ENCODE data around the gene NUDT16L1. TPM values are rescaled to one million over a fixed set of nuclear protein-coding genes. Genes with fewer than 3 reads are reported as not detected.

The NUDT16L1 gene
- total and polyA plus RNA-seq, 2 of the 4 experiments (the other 2 are of a cell fraction): 22.9 to 44.3 TPM

GRCh38 chr16:4723071-4723767 is 29.9 kb downstream of the NUDT16L1 start:
- H3K56ac ChIP-seq (ENCODE audit: extremely low read depth, insufficient read depth, low read length): no peak overlapping the region
- no peak overlapping the region for H4K91ac ChIP-seq (ENCODE audit: insufficient read depth, low read depth, low read length)
- H4K5ac ChIP-seq (ENCODE audit: low read depth, low read length): no peak overlapping the region
- ChIA-PET CTCF (no interaction called here), POLR2A (ENCODE audit: unreplicated experiment) (no interaction called here)
- H3K27me3 ChIP-seq (ENCODE audit: control insufficient read depth, insufficient read depth, low read length): no peaks in the 10 kb centered on the region
- H3K79me1 ChIP-seq (ENCODE audit: low read depth in 1 of 2, low read length in 2 of 2): peaks cover 0 to 32% of the 10 kb centered on the region in 2 experiments; a peak in 2 of 4 replicates
- no peak overlapping the region for H3K9ac ChIP-seq (ENCODE audit: low read depth, low read length)
- peaks cover 41% of the 10 kb centered on the region for H3K36me3 ChIP-seq (ENCODE audit: control insufficient read depth, insufficient read depth, low read length)
- no peak overlapping the region for H3K18ac ChIP-seq (ENCODE audit: low read depth, low read length)
- no peak overlapping the region for H3K14ac ChIP-seq (replicated peaks; ENCODE audit: low read depth, low read length)
- intact Hi-C loops (cut with micrococcal nuclease) (no loop called here), dilution Hi-C loops (cut with HindIII; ENCODE audit: low sequenced_read_pairs, unreplicated experiment) (no loop called here), in situ Hi-C loops (cut with MboI; ENCODE audit: low sequenced_read_pairs) (no loop called here)
- no peak overlapping the region for H2BK120ac ChIP-seq (ENCODE audit: low read depth, low read length)
- H3K9me3 ChIP-seq (ENCODE audit: control insufficient read depth, insufficient read depth, low read length): no peaks in the 10 kb centered on the region
- no peak for ATAC-seq (ENCODE audit: low read depth)
- no peak for TF ChIP-seq SMC3 (IDR thresholded peaks at IDR 0.05; ENCODE audit: low read depth, low read length)
- TF ChIP-seq MXI1 (IDR thresholded peaks at IDR 0.05; ENCODE audit: borderline replicate concordance, low read depth, low read length): no peak
- TF ChIP-seq RCOR1 (IDR thresholded peaks at IDR 0.05; ENCODE audit: insufficient replicate concordance, low read length): no peak
- no peak for TF ChIP-seq CTCF (conservative IDR thresholded peaks at IDR 0.05; ENCODE audit: low read depth, low read length)
- no peak for TF ChIP-seq POLR2A (IDR thresholded peaks at IDR 0.05; ENCODE audit: low read depth, low read length)
- TF ChIP-seq NFE2L2 (IDR thresholded peaks at IDR 0.05; ENCODE audit: low read depth, low read length): no peak
- no peak for TF ChIP-seq BHLHE40 (IDR thresholded peaks at IDR 0.05; ENCODE audit: low read depth, low read length)
- no peak for TF ChIP-seq MAZ (IDR thresholded peaks at IDR 0.05; ENCODE audit: borderline replicate concordance, low read depth, low read length)
- no peak for TF ChIP-seq CHD1 (IDR thresholded peaks at IDR 0.05; ENCODE audit: low read depth, low read length)
- no peak for TF ChIP-seq CEBPB (IDR thresholded peaks at IDR 0.05; ENCODE audit: low read depth, low read length)
- no peak for TF ChIP-seq RAD21 (IDR thresholded peaks at IDR 0.05; ENCODE audit: low read length)
- no peak for TF ChIP-seq FOS (IDR thresholded peaks at IDR 0.05; ENCODE audit: low read depth, low read length)
- no peak for TF ChIP-seq MAFK (IDR thresholded peaks at IDR 0.05; ENCODE audit: low read depth, low read length)
- no peak for TF ChIP-seq ELK1 (IDR thresholded peaks at IDR 0.05; ENCODE audit: borderline replicate concordance, low read depth, low read length)
- TF ChIP-seq USF2 (IDR thresholded peaks at IDR 0.05; ENCODE audit: low read depth, low read length): no peak
- no peak for TF ChIP-seq RFX5 (IDR thresholded peaks at IDR 0.05; ENCODE audit: low read depth, low read length)
- no peak overlapping the region for H2BK20ac ChIP-seq (ENCODE audit: low read depth, low read length)
- no TSS peak for BruUV-seq (replicated peaks)
- WGBS, 2 experiments (ENCODE audit: extremely low coverage in 2 of 2, insufficient read length in 1 of 2): 100% methylated on average over 4 of the region's 14 CpGs; no CpG with 5 or more reads in 1 of the 2 experiments
- no peak overlapping the region for H2AK9ac ChIP-seq (replicated peaks; ENCODE audit: low read depth, low read length, poor library complexity)
- no peaks in the 10 kb centered on the region for H3K9me1 ChIP-seq (ENCODE audit: insufficient read depth, low read length)
- no peak overlapping the region for H2BK15ac ChIP-seq (ENCODE audit: low read depth, low read length)
- H2AFZ ChIP-seq (replicated peaks; ENCODE audit: low read length, poor library complexity): no peak overlapping the region
- no peak overlapping the region for H3K23ac ChIP-seq (ENCODE audit: low read depth, low read length)
- no peak overlapping the region for H2BK5ac ChIP-seq (ENCODE audit: low read depth, low read length, poor library complexity, severe bottlenecking)
- no peak for DNase-seq
- H3K4ac ChIP-seq (ENCODE audit: low read depth, low read length): no peak overlapping the region
- H3K4me2 ChIP-seq (ENCODE audit: low read depth, low read length): no peak overlapping the region
- H2AK5ac ChIP-seq (ENCODE audit: low read depth, low read length): no peak overlapping the region
- no peak overlapping the region for H4K8ac ChIP-seq (ENCODE audit: low read depth in 2 of 2, low read length in 2 of 2)
- H3K4me1 ChIP-seq (ENCODE audit: control insufficient read depth, insufficient read depth, low read length): no peaks in the 10 kb centered on the region
- no peak overlapping the region for H3K27ac ChIP-seq (ENCODE audit: insufficient read depth, low read length)
- no peaks in the 10 kb centered on the region for H4K20me1 ChIP-seq (ENCODE audit: insufficient read depth, low read length)
- no peak overlapping the region for H3K4me3 ChIP-seq (ENCODE audit: insufficient read depth, low read depth, low read length)
